Panc1 (cell line): ENCODE data around the gene SLC8A1. TPM values are rescaled to one million over a fixed set of nuclear protein-coding genes. Genes with fewer than 3 reads are reported as not detected.

Source experiments
- ATAC-seq: fragments of 200-7000 bp; cut with Tn5 transposase; 2 replicates; pipeline ENCODE4 v1.9.1; 2020; ENCODE audit warnings: mild to moderate bottlenecking, moderate library complexity
- BruUV-seq: library from RNA; stranded (reverse); fragments of 400-500 nt; replicated peaks from 2 replicates; lab custom pipeline; 2021; lab: Mats Ljungman, UMichigan
- CTCF ChIA-PET: fragments of 300-600 bp; sonication (Branson Sonifier 250); formaldehyde crosslinking; loops from one replicate; lab custom pipeline; 2022; ENCODE audit warnings: antibody characterized with exemption; lab: Charles Lee
- POLR2A ChIA-PET: fragments of 300-600 bp; sonication (Branson Sonifier 250); formaldehyde crosslinking; loops from one replicate; lab custom pipeline; 2022; ENCODE audit warnings: antibody characterized with exemption; lab: Charles Lee
- DNase-seq: peaks from one replicate; pipeline ENCODE4 v3.0.0-alpha.2; 2010; ENCODE audit warnings: low read depth, low spot score
- H3K27ac ChIP-seq: 2 replicates; pipeline ENCODE4 v1.5.1; 2011; ENCODE audit warnings: mild to moderate bottlenecking, low read length, inconsistent platforms
- H3K27me3 ChIP-seq: fragments of 200-500 bp; sonication (Bioruptor generic); 2 replicates; pipeline ENCODE4 v1.6.0; 2014; ENCODE audit warnings: low read length, inconsistent platforms; ENCODE audit not compliant: control insufficient read depth, insufficient read depth
- H3K36me3 ChIP-seq: fragments of 200-500 bp; sonication (Bioruptor generic); 2 replicates; pipeline ENCODE4 v1.5.1; 2014; ENCODE audit warnings: inconsistent platforms, mild to moderate bottlenecking, low read length, moderate library complexity; ENCODE audit not compliant: control insufficient read depth, insufficient read depth
- H3K4me1 ChIP-seq: 2 replicates; pipeline ENCODE4 v1.5.1; 2011; ENCODE audit warnings: inconsistent platforms, mild to moderate bottlenecking, low read length, moderate library complexity; ENCODE audit not compliant: control insufficient read depth, insufficient read depth
- H3K4me3 ChIP-seq, 2 experiments: 2 replicates each; pipeline ENCODE4 v1.5.1; 2011 to 2012; ENCODE audit warnings: low read depth in 2 of 2, low read length in 2 of 2, mild to moderate bottlenecking in 2 of 2, inconsistent platforms in 1 of 2, moderate library complexity in 1 of 2
- H3K9me3 ChIP-seq: fragments of 200-500 bp; sonication (Bioruptor generic); 2 replicates; pipeline ENCODE4 v1.5.1; 2014; ENCODE audit warnings: low read depth, mild to moderate bottlenecking, inconsistent platforms, low read length, moderate library complexity; ENCODE audit not compliant: control insufficient read depth, insufficient read depth
- POLR2AphosphoS5 ChIP-seq: IDR thresholded peaks from 2 replicates; pipeline ENCODE4 v1.6.1; 2012; ENCODE audit warnings: mild to moderate bottlenecking, low read depth, low read length, moderate library complexity
- SIN3A ChIP-seq: IDR thresholded peaks from 2 replicates; pipeline ENCODE4 v1.6.1; 2012; ENCODE audit warnings: low read depth, mild to moderate bottlenecking, low read length, moderate library complexity, borderline replicate concordance; ENCODE audit not compliant: insufficient read depth
- TCF7L2 ChIP-seq: IDR thresholded peaks from 2 replicates; pipeline ENCODE4 v1.6.1; 2011; ENCODE audit warnings: mild to moderate bottlenecking, low read depth, low read length, inconsistent platforms
- in situ Hi-C: cut with HindIII; loops from 2 replicates; pipeline ENCODE4 v1.10.0; 2016; ENCODE audit warnings: low sequenced_read_pairs, low pct_unique_long_range_greater_than_20kb
- intact Hi-C: fragments of 100-400 bp; cut with micrococcal nuclease; formaldehyde crosslinking; loops from one replicate; pipeline ENCODE4 v1.10.0; 2022; ENCODE audit not compliant: unreplicated experiment
- total RNA-seq: library from RNA; stranded (reverse); gene quantifications from one replicate; pipeline ENCODE4 v1.2.1, GENCODE V29; 2021; ENCODE audit not compliant: unreplicated experiment
- TF ChIP-seq, protein P1 (sequence below): fragments of 450-650 bp; IDR thresholded peaks from 2 replicates; pipeline ENCODE4 v1.5.1; 2017; ENCODE audit warnings: mild to moderate bottlenecking
- TF ChIP-seq, protein P2 (sequence below), 2 experiments: IDR thresholded peaks; 2 replicates each; pipeline ENCODE4 v1.6.1; 2011 to 2012; ENCODE audit warnings: low read depth in 2 of 2, control low read depth in 1 of 2, low read length in 1 of 2, mild to moderate bottlenecking in 1 of 2, moderate library complexity in 1 of 2; ENCODE audit not compliant: insufficient read depth in 1 of 2

SLC8A1 gene
- total RNA-seq, 1 experiment from 2014 or later, result 0.59 TPM

DNA sequence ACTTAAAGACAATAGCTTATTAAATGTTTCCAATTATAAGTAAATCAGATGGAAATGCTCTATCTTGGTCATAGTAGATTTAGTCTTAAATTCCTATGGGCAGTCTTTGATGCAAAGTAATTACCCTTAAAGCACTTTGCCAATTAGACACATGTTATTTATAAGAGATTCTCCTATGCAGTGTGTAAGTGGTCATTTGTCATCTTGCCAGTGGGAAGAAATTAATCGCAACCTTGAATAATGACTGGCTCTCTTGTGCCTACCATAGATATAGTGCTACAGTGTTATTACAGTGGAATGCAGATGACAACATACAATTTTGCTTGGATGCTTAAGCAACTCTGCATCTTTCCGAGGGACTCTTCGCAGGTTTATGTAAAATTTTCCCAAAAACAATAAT is 361.8 kb downstream of the SLC8A1 start:
- ATAC-seq, result no peak
- POLR2A ChIA-PET, result no interaction called here
- intact Hi-C loops, result no loop called here
- Histone ChIP-seq H3K9me3 (no peaks in the 10 kb centered on the region), H3K36me3 (no peaks in the 10 kb centered on the region), H3K4me3 (no peak overlapping the region), H3K27ac (no peak overlapping the region), H3K4me1 (no peaks in the 10 kb centered on the region), H3K27me3 (no peaks in the 10 kb centered on the region)
- in situ Hi-C loops, result no loop called here
- BruUV-seq, result no TSS peak
- TF ChIP-seq TCF7L2 (no peak), SIN3A (no peak), POLR2AphosphoS5 (no peak)
- TF ChIP-seq, protein P1, sequence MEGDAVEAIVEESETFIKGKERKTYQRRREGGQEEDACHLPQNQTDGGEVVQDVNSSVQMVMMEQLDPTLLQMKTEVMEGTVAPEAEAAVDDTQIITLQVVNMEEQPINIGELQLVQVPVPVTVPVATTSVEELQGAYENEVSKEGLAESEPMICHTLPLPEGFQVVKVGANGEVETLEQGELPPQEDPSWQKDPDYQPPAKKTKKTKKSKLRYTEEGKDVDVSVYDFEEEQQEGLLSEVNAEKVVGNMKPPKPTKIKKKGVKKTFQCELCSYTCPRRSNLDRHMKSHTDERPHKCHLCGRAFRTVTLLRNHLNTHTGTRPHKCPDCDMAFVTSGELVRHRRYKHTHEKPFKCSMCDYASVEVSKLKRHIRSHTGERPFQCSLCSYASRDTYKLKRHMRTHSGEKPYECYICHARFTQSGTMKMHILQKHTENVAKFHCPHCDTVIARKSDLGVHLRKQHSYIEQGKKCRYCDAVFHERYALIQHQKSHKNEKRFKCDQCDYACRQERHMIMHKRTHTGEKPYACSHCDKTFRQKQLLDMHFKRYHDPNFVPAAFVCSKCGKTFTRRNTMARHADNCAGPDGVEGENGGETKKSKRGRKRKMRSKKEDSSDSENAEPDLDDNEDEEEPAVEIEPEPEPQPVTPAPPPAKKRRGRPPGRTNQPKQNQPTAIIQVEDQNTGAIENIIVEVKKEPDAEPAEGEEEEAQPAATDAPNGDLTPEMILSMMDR, result no peak
- TF ChIP-seq, protein P2, sequence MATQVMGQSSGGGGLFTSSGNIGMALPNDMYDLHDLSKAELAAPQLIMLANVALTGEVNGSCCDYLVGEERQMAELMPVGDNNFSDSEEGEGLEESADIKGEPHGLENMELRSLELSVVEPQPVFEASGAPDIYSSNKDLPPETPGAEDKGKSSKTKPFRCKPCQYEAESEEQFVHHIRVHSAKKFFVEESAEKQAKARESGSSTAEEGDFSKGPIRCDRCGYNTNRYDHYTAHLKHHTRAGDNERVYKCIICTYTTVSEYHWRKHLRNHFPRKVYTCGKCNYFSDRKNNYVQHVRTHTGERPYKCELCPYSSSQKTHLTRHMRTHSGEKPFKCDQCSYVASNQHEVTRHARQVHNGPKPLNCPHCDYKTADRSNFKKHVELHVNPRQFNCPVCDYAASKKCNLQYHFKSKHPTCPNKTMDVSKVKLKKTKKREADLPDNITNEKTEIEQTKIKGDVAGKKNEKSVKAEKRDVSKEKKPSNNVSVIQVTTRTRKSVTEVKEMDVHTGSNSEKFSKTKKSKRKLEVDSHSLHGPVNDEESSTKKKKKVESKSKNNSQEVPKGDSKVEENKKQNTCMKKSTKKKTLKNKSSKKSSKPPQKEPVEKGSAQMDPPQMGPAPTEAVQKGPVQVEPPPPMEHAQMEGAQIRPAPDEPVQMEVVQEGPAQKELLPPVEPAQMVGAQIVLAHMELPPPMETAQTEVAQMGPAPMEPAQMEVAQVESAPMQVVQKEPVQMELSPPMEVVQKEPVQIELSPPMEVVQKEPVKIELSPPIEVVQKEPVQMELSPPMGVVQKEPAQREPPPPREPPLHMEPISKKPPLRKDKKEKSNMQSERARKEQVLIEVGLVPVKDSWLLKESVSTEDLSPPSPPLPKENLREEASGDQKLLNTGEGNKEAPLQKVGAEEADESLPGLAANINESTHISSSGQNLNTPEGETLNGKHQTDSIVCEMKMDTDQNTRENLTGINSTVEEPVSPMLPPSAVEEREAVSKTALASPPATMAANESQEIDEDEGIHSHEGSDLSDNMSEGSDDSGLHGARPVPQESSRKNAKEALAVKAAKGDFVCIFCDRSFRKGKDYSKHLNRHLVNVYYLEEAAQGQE (IDR thresholded peaks at IDR 0.05; ENCODE audit: insufficient read depth in 1 of 2, low read depth in 2 of 2, low read length in 1 of 2), result no peak
- CTCF ChIA-PET, result no interaction called here
- DNase-seq, result no peak

DNA sequence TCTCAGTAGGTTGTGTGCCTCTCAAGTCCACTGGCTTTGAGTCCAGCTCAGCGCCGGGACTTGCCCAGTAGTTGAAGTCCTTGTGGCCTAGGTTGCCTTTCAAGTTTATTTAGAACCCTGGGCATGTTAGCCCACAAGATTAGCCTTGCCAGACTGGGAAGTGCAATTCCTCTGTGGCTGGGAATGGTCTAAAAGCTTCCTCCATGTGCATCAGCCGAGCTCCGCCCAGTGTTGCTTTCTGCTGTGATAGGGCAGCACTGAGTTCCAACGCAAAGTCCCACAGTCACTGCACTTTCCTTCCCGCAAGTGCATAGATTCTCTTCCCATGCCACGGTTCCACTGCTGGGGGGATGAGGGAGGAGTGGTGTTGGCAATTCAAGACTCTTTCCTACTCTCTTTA is 364.0 kb downstream of the SLC8A1 start:
- POLR2A ChIA-PET, result no interaction called here
- no TSS peak for BruUV-seq
- CTCF ChIA-PET, result no interaction called here
- H3K4me1 ChIP-seq, result no peaks in the 10 kb centered on the region
- DNase-seq, result no peak
- H3K36me3 ChIP-seq, result no peaks in the 10 kb centered on the region
- H3K27me3 ChIP-seq, result no peaks in the 10 kb centered on the region
- in situ Hi-C loops, result no loop called here
- H3K27ac ChIP-seq, result no peak overlapping the region
- no peaks in the 10 kb centered on the region for H3K9me3 ChIP-seq
- intact Hi-C loops, result no loop called here
- no peak overlapping the region for H3K4me3 ChIP-seq
- no peak for ATAC-seq
- TF ChIP-seq, protein P2 (IDR thresholded peaks at IDR 0.05; ENCODE audit: insufficient read depth in 1 of 2, low read depth in 2 of 2, low read length in 1 of 2), result no peak
- TF ChIP-seq POLR2AphosphoS5 (no peak), SIN3A (no peak), TCF7L2 (no peak)
- TF ChIP-seq, protein P1, result no peak
